Neural cell (in vitro differentiated cells): ENCODE data around the gene RGS7BP.

Source experiments
- CTCF ChIP-seq: fragments of 450-650 bp; IDR thresholded peaks from 2 replicates; pipeline ENCODE4 v1.5.1; 2014; ENCODE audit warnings: antibody characterized with exemption, mild to moderate bottlenecking, moderate library complexity; ENCODE audit not compliant: poor library complexity, severe bottlenecking
- EP300 ChIP-seq: fragments of 450-650 bp; conservative IDR thresholded peaks from 2 replicates; pipeline ENCODE4 v1.6.1; 2014; ENCODE audit warnings: antibody characterized with exemption, mild to moderate bottlenecking, moderate library complexity; ENCODE audit not compliant: poor library complexity, severe bottlenecking
- EZH2 ChIP-seq: fragments of 200-600, 300-800 bp; shearing (Covaris generic), sonication (generic); IDR thresholded peaks from 2 replicates; pipeline ENCODE4 v1.6.1; 2014; ENCODE audit warnings: antibody characterized with exemption, low read length, borderline replicate concordance, mild to moderate bottlenecking; ENCODE audit not compliant: insufficient read depth, poor library complexity, severe bottlenecking
- MXI1 ChIP-seq: fragments of 450-650 bp; conservative IDR thresholded peaks from 2 replicates; pipeline ENCODE4 v1.6.1; 2014; ENCODE audit warnings: antibody characterized with exemption, mild to moderate bottlenecking; ENCODE audit not compliant: poor library complexity, severe bottlenecking
- POLR2AphosphoS5 ChIP-seq: IDR thresholded peaks from 2 replicates; pipeline ENCODE4 v1.6.1; 2012
- REST ChIP-seq: IDR thresholded peaks from 2 replicates; pipeline ENCODE4 v1.6.1; 2012; ENCODE audit warnings: borderline replicate concordance
- TAF1 ChIP-seq: IDR thresholded peaks from 2 replicates; pipeline ENCODE4 v1.6.1; 2012; ENCODE audit warnings: low read depth

DNA sequence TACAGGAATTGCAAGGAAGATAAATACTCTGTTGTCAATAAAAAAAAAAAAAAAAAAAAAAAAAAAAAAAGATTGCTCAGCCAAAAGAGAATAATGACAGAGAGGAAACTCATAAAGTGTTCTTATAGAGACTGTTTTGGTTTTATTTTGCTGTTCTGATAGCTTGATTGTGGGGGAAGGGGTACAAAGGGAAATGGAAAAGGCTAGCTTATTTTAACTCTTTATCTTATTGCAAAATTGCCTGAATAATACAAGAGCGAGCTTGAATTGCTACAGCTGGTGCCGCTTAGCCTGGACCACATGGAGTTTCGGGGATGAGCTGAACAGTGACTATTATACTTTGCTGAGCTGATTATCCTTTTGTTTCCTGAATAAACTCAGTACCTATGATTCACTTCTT lies 153.5 kb downstream of the RGS7BP start:
- TF ChIP-seq CTCF = no peak
- no peak for TF ChIP-seq REST
- no peak for TF ChIP-seq EP300
- TF ChIP-seq EZH2 = no peak
- no peak for TF ChIP-seq TAF1
- TF ChIP-seq POLR2AphosphoS5 = no peak
- TF ChIP-seq MXI1 = no peak
